ENCODE data around the gene LDAH.

DNA sequence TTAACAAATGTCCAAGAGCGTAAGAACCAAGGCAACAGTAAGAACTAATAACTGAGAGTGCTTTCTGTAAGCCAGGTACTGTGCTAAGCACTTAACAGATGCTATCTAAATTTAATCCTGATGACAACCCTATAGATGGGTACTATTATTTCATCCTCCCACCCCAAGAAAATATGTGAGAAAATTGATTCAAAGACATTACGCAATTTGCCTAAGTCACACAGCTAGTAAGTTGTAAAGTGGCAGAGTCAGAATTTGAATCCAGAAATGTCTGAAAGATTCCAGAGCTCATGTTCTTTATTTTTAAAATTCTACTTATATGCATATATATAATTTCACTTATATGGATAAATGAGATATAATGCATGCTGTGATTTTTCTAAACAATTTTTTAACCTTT lies 10.1 kb downstream of the LDAH start:
- TF ChIP-seq, protein P1, sequence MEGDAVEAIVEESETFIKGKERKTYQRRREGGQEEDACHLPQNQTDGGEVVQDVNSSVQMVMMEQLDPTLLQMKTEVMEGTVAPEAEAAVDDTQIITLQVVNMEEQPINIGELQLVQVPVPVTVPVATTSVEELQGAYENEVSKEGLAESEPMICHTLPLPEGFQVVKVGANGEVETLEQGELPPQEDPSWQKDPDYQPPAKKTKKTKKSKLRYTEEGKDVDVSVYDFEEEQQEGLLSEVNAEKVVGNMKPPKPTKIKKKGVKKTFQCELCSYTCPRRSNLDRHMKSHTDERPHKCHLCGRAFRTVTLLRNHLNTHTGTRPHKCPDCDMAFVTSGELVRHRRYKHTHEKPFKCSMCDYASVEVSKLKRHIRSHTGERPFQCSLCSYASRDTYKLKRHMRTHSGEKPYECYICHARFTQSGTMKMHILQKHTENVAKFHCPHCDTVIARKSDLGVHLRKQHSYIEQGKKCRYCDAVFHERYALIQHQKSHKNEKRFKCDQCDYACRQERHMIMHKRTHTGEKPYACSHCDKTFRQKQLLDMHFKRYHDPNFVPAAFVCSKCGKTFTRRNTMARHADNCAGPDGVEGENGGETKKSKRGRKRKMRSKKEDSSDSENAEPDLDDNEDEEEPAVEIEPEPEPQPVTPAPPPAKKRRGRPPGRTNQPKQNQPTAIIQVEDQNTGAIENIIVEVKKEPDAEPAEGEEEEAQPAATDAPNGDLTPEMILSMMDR (IDR thresholded peaks at IDR 0.05): no peak
- TF ChIP-seq POLR2A (IDR thresholded peaks at IDR 0.05): no peak

Data from sigmoid colon (tissue), 3 donors.